SK-N-SH (cell line): Measurements from ENCODE around the gene ABCG1. TPM values are rescaled to one million over a fixed set of nuclear protein-coding genes. Genes with fewer than 3 reads are reported as not detected.

Source experiments
- CTCF ChIA-PET: fragments of 300-600, 350-600 bp; formaldehyde crosslinking; extraction: SDS; loops from one replicate; lab custom pipeline; 2021; lab: Yijun Ruan, JAX
- POLR2A ChIA-PET: fragments of 350-600 bp; sonication (Branson Sonifier 250); formaldehyde crosslinking; extraction: SDS; loops from one replicate; lab custom pipeline; 2020; ENCODE audit warnings: antibody characterized with exemption, inconsistent platforms; lab: Yijun Ruan, JAX
- DNase-seq: peaks from one replicate; pipeline ENCODE4 v3.0.0; 2012
- H2AFZ ChIP-seq: fragments of 200-600 bp; sonication (generic); 2 replicates; pipeline ENCODE4 v1.8.1; 2016; ENCODE audit warnings: antibody characterized with exemption, mild to moderate bottlenecking, low read depth
- H3F3A ChIP-seq: fragments of 200-600 bp; sonication (generic); replicated peaks from 2 replicates; pipeline ENCODE3; 2016; ENCODE audit warnings: antibody characterized with exemption, mild to moderate bottlenecking; ENCODE audit not compliant: insufficient read depth
- H3K27ac ChIP-seq, 2 experiments: fragments of 200-500 bp in 1 of 2; fragments of 200-600 bp in 1 of 2; sonication (Bioruptor generic) in 1 of 2; sonication (generic), shearing (Covaris generic) in 1 of 2; 2 replicates each; pipeline versions ENCODE4 v1.5.1 to v1.6.1; 2014 to 2016; ENCODE audit warnings: low read depth in 2 of 2, inconsistent platforms in 1 of 2, low read length in 1 of 2, mild to moderate bottlenecking in 1 of 2, mixed read lengths in 1 of 2
- H3K27me3 ChIP-seq: fragments of 200-600 bp; sonication (generic), shearing (Covaris generic); 2 replicates; pipeline ENCODE4 v1.6.1; 2016; ENCODE audit warnings: mixed run types; ENCODE audit not compliant: insufficient read depth
- H3K36me3 ChIP-seq, 2 experiments: fragments of 200-500 bp in 1 of 2; fragments of 200-600 bp in 1 of 2; sonication (Bioruptor generic) in 1 of 2; sonication (generic) in 1 of 2; replicated peaks in 1 of 2; 2 replicates each; pipeline versions ENCODE3 to v1.5.1; 2014 to 2016; ENCODE audit warnings: low read length in 1 of 2, mild to moderate bottlenecking in 1 of 2; ENCODE audit not compliant: insufficient read depth in 2 of 2, control insufficient read depth in 1 of 2
- H3K4me1 ChIP-seq, 2 experiments: fragments of 200-500 bp in 1 of 2; fragments of 200-600 bp in 1 of 2; sonication (Bioruptor generic) in 1 of 2; sonication (generic), shearing (Covaris generic) in 1 of 2; 2 replicates each; pipeline versions ENCODE4 v1.5.1 to v1.6.1; 2014 to 2016; ENCODE audit warnings: low read depth in 1 of 2, low read length in 1 of 2, mixed run types in 1 of 2; ENCODE audit not compliant: insufficient read depth in 2 of 2, control insufficient read depth in 1 of 2
- H3K4me2 ChIP-seq: fragments of 200-600 bp; sonication (generic), shearing (Covaris generic); 2 replicates; pipeline ENCODE4 v1.6.1; 2017; ENCODE audit warnings: mixed run types
- H3K4me3 ChIP-seq, 2 experiments: fragments of 200-500 bp in 1 of 2; fragments of 200-600 bp in 1 of 2; sonication (Bioruptor generic) in 1 of 2; sonication (generic), shearing (Covaris generic) in 1 of 2; 2 replicates each; pipeline versions ENCODE4 v1.5.1 to v1.8.1; 2014 to 2016; ENCODE audit warnings: low read depth in 2 of 2, inconsistent platforms in 1 of 2, low read length in 1 of 2, mild to moderate bottlenecking in 1 of 2, mixed read lengths in 1 of 2, moderate library complexity in 1 of 2
- H3K79me2 ChIP-seq: fragments of 200-600 bp; sonication (generic); 2 replicates; pipeline ENCODE4 v1.8.1; 2017; ENCODE audit warnings: mild to moderate bottlenecking; ENCODE audit not compliant: insufficient read depth
- H3K9ac ChIP-seq: fragments of 200-600 bp; sonication (generic); 2 replicates; pipeline ENCODE4 v1.6.1; 2017; ENCODE audit warnings: mixed run types
- H3K9me2 ChIP-seq: fragments of 200-600 bp; sonication (generic); 2 replicates; pipeline ENCODE4 v1.6.1; 2017; ENCODE audit warnings: mixed run types
- H3K9me3 ChIP-seq: fragments of 200-600 bp; sonication (generic); 2 replicates; pipeline ENCODE4 v1.6.1; 2017; ENCODE audit warnings: mixed run types, mild to moderate bottlenecking, moderate library complexity
- H4K20me1 ChIP-seq: fragments of 200-600 bp; sonication (generic); 2 replicates; pipeline ENCODE4 v1.6.1; 2017; ENCODE audit warnings: mild to moderate bottlenecking, mixed run types; ENCODE audit not compliant: insufficient read depth
- CHD2 ChIP-seq: fragments of 150-350 bp; IDR thresholded peaks from 2 replicates; pipeline ENCODE4 v1.6.1; 2018; ENCODE audit warnings: low read length; ENCODE audit not compliant: partially characterized antibody
- EP300 ChIP-seq, 2 experiments: IDR thresholded peaks; 2 replicates each; pipeline versions ENCODE4 v1.4.0 to v1.6.1; 2012; ENCODE audit warnings: borderline replicate concordance in 1 of 2, low read depth in 1 of 2, low read length in 1 of 2
- EZH2phosphoT487 ChIP-seq: fragments of 200-600 bp; sonication (generic); IDR thresholded peaks from 2 replicates; pipeline ENCODE4 v1.6.1; 2017; ENCODE audit warnings: low read depth, mixed run types, mild to moderate bottlenecking, antibody characterized with exemption, moderate library complexity, borderline replicate concordance
- FOSL2 ChIP-seq: IDR thresholded peaks from 2 replicates; pipeline ENCODE4 v1.4.0; 2012; ENCODE audit warnings: low read depth, mild to moderate bottlenecking, moderate library complexity, borderline replicate concordance
- FOXJ3 ChIP-seq: sonication (generic); formaldehyde crosslinking; IDR thresholded peaks from 2 replicates; pipeline ENCODE4 v1.5.1; 2020; ENCODE audit warnings: mild to moderate bottlenecking, missing genetic modification reagents
- FOXM1 ChIP-seq: IDR thresholded peaks from 2 replicates; pipeline ENCODE4 v1.4.0; 2012; ENCODE audit warnings: low read depth, mild to moderate bottlenecking
- IRF3 ChIP-seq: fragments of 150-350 bp; IDR thresholded peaks from 2 replicates; pipeline ENCODE4 v1.6.1; 2016; ENCODE audit warnings: mild to moderate bottlenecking, low read depth, low read length
- MAX ChIP-seq: IDR thresholded peaks from 2 replicates; pipeline ENCODE4 v1.4.0; 2012; ENCODE audit warnings: low read depth
- MXI1 ChIP-seq: IDR thresholded peaks from 2 replicates; pipeline ENCODE4 v1.6.1; 2012; ENCODE audit warnings: mild to moderate bottlenecking, low read depth, low read length, improper control_type of control experiment
- RAD21 ChIP-seq: IDR thresholded peaks from 2 replicates; pipeline ENCODE4 v1.6.1; 2012; ENCODE audit warnings: mild to moderate bottlenecking, low read length
- RCOR1 ChIP-seq: fragments of 150-350 bp; IDR thresholded peaks from 2 replicates; pipeline ENCODE4 v1.6.1; 2017; ENCODE audit warnings: antibody characterized with exemption, low read length
- SMC3 ChIP-seq: IDR thresholded peaks from 2 replicates; pipeline ENCODE4 v1.6.1; 2012; ENCODE audit warnings: low read depth, low read length, improper control_type of control experiment
- USF1 ChIP-seq: IDR thresholded peaks from 2 replicates; pipeline ENCODE4 v1.4.0; 2012; ENCODE audit warnings: low read depth, borderline replicate concordance
- USF2 ChIP-seq: fragments of 150-350 bp; IDR thresholded peaks from 2 replicates; pipeline ENCODE4 v1.6.1; 2017; ENCODE audit warnings: antibody characterized with exemption, low read length, low read depth, borderline replicate concordance
- YY1 ChIP-seq: IDR thresholded peaks from 2 replicates; pipeline ENCODE4 v1.4.0; 2012; ENCODE audit warnings: low read depth, mild to moderate bottlenecking
- WGBS: methylation state at CpG from one replicate; pipeline ENCODE4 v1.1.6; 2017; ENCODE audit warnings: low lambda C conversion rate; 5-methylcytosine and 5-hydroxymethylcytosine counted together
- polyA plus RNA-seq, 3 experiments: library from polyadenylated mRNA; depleted of rRNA; stranded (reverse); fragments of >200 nt; gene quantifications; 2 replicates each; pipeline ENCODE4 v1.2.3, GENCODE V29; 2012

ABCG1 gene
- polyA plus RNA-seq, 1 of the 3 experiments (the other 2 are of a cell fraction), result 0.07 TPM

- TF ChIP-seq IRF3, result no peak
- no peak for TF ChIP-seq YY1
Measured at GRCh38 chr21:42312626-42313104, 93.7 kb downstream of the ABCG1 start (continued).

- 61% methylated on average over 9 of the region's 13 CpGs for WGBS
- Histone ChIP-seq H3K9ac (no peak overlapping the region), H3K79me2 (no peaks in the 10 kb centered on the region), H3K27me3 (no peaks in the 10 kb centered on the region), H3K36me3 (no peaks in the 10 kb centered on the region), H3K27ac (no peak overlapping the region), H4K20me1 (no peaks in the 10 kb centered on the region), H3K4me3 (no peak overlapping the region), H3F3A (no peaks in the 10 kb centered on the region), H2AFZ (no peak overlapping the region), H3K4me2 (no peak overlapping the region), H3K9me2 (no peaks in the 10 kb centered on the region), H3K4me1 (peaks cover 0 to 7% of the 10 kb centered on the region in 2 experiments; a peak in 1 of 4 replicates), H3K9me3 (no peaks in the 10 kb centered on the region)
- ChIA-PET POLR2A (no interaction called here), CTCF (interaction anchor here (1.1 kb wide), 1 partner anchor 169 kb away, joined by 3 read pairs; no protein-coding TSS in a partner anchor)
- no peak for DNase-seq
- no peak for TF ChIP-seq EP300 (IDR thresholded peaks at IDR 0.05; ENCODE audit: borderline replicate concordance in 1 of 2, low read depth in 1 of 2, low read length in 1 of 2)
Measured at GRCh38 chr21:42313501-42313969, 94.6 kb downstream of the ABCG1 start.

- TF ChIP-seq USF2 (no peak), MAX (no peak), FOXJ3 (CRISPR knock-in tag) (no peak), FOSL2 (no peak), EP300 (IDR thresholded peaks at IDR 0.05; ENCODE audit: borderline replicate concordance in 1 of 2, low read depth in 1 of 2, low read length in 1 of 2) (no peak), MXI1 (no peak), RCOR1 (no peak), CHD2 (no peak), RAD21 (no peak), USF1 (no peak), FOXM1 (no peak), EZH2phosphoT487 (no peak), SMC3 (no peak)
- H2AFZ ChIP-seq, result no peak overlapping the region
- no peaks in the 10 kb centered on the region for H3K9me3 ChIP-seq
- POLR2A ChIA-PET, result no interaction called here
- CTCF ChIA-PET, result interaction anchor here (1.1 kb wide), 1 partner anchor 170 kb away, joined by 3 read pairs; no protein-coding TSS in a partner anchor
- no peak overlapping the region for H3K9ac ChIP-seq
- DNase-seq, result no peak
- H3K79me2 ChIP-seq, result no peaks in the 10 kb centered on the region
- no peaks in the 10 kb centered on the region for H3F3A ChIP-seq
- H3K4me1 ChIP-seq, result peaks cover 0 to 2% of the 10 kb centered on the region in 2 experiments; a peak in 1 of 4 replicates
- no peaks in the 10 kb centered on the region for H3K36me3 ChIP-seq
- H3K27ac ChIP-seq, result no peak overlapping the region
- no peaks in the 10 kb centered on the region for H3K27me3 ChIP-seq
- no peaks in the 10 kb centered on the region for H4K20me1 ChIP-seq
- no peak overlapping the region for H3K4me3 ChIP-seq
- H3K9me2 ChIP-seq, result no peaks in the 10 kb centered on the region
- WGBS, result 53% methylated on average over 6 of the region's 6 CpGs
- H3K4me2 ChIP-seq, result no peak overlapping the region
Measured at GRCh38 chr21:42314616-42315295, 95.8 kb downstream of the ABCG1 start.
